CD4-positive, alpha-beta memory T cell (primary cell): Measurements from ENCODE around the gene EGF. TPM values are rescaled to one million over a fixed set of nuclear protein-coding genes. Genes with fewer than 3 reads are reported as not detected.
A peak's percentile ranks its signal among the peaks of the same experiment; 100 is the strongest.

Experiments
- CTCF ChIA-PET: fragments of 350-600 bp; sonication (Branson Sonifier 250); formaldehyde crosslinking; loops from one replicate; lab custom pipeline; 2021; ENCODE audit warnings: inconsistent platforms; ENCODE audit not compliant: partially characterized antibody; lab: Charles Lee
- POLR2A ChIA-PET: fragments of 350-600 bp; sonication (Branson Sonifier 250); formaldehyde crosslinking; loops from one replicate; lab custom pipeline; 2021; ENCODE audit not compliant: partially characterized antibody; lab: Charles Lee
- DNase-seq, 5 donors: peaks; one replicate each; pipeline versions ENCODE4 v3.0.0 to v3.0.0-alpha.2; 2020 to 2022; ENCODE audit warnings: mixed read lengths in 1 of 5
- H3K27ac ChIP-seq: one replicate; pipeline ENCODE4 v1.7.0; 2013; ENCODE audit warnings: low read depth, low read length
- H3K27me3 ChIP-seq: 2 replicates; pipeline ENCODE4 v1.7.0; 2013; ENCODE audit warnings: mild to moderate bottlenecking, low read length, moderate library complexity; ENCODE audit not compliant: insufficient read depth
- H3K36me3 ChIP-seq: 2 replicates; pipeline ENCODE4 v1.7.0; 2013; ENCODE audit warnings: mild to moderate bottlenecking, low read length, moderate library complexity; ENCODE audit not compliant: insufficient read depth
- H3K4me1 ChIP-seq: 2 replicates; pipeline ENCODE4 v1.7.0; 2013; ENCODE audit warnings: mild to moderate bottlenecking, low read length, moderate library complexity; ENCODE audit not compliant: insufficient read depth
- H3K4me3 ChIP-seq, 2 donors: one replicate each; pipeline ENCODE4 v1.7.0; 2013; ENCODE audit warnings: low read length in 2 of 2, mild to moderate bottlenecking in 1 of 2
- H3K9me3 ChIP-seq, 2 donors: one replicate each; pipeline ENCODE4 v1.7.0; 2013; ENCODE audit warnings: low read length in 2 of 2, control low read depth in 1 of 2; ENCODE audit not compliant: control insufficient read depth in 1 of 2
- H3K27ac Mint-ChIP-seq, 7 donors: one replicate each; pipeline ENCODE4 v1.8.0; 2020 to 2021; ENCODE audit warnings: mixed read lengths in 7 of 7, mild to moderate bottlenecking in 6 of 7, inconsistent platforms in 3 of 7, moderate library complexity in 3 of 7
- H3K27me3 Mint-ChIP-seq, 2 donors: one replicate each; pipeline ENCODE4 v1.8.0; 2020 to 2021; ENCODE audit warnings: mixed read lengths in 2 of 2
- H3K36me3 Mint-ChIP-seq, 2 donors: one replicate each; pipeline ENCODE4 v1.8.0; 2020 to 2021; ENCODE audit warnings: mixed read lengths in 2 of 2, inconsistent platforms in 1 of 2, mild to moderate bottlenecking in 1 of 2
- H3K4me1 Mint-ChIP-seq, 4 donors: one replicate each; pipeline ENCODE4 v1.8.0; 2020 to 2021; ENCODE audit warnings: mixed read lengths in 4 of 4, mild to moderate bottlenecking in 1 of 4
- H3K4me3 Mint-ChIP-seq, 8 donors: one replicate each; pipeline ENCODE4 v1.8.0; 2020 to 2021; ENCODE audit warnings: mixed read lengths in 8 of 8, mild to moderate bottlenecking in 7 of 8, moderate library complexity in 6 of 8, inconsistent platforms in 3 of 8
- H3K9me3 Mint-ChIP-seq, 8 donors: one replicate each; pipeline ENCODE4 v1.8.0; 2020 to 2021; ENCODE audit warnings: mixed read lengths in 8 of 8, mild to moderate bottlenecking in 5 of 8, inconsistent platforms in 3 of 8, moderate library complexity in 1 of 8
- intact Hi-C: fragments of 100-400 bp; cut with micrococcal nuclease; formaldehyde crosslinking; loops from one replicate; pipeline ENCODE4 v1.15.1; 2023
- polyA plus RNA-seq, 2 donors: library from polyadenylated mRNA; unstranded; fragments of 300-500 nt; fragmentation: Illumina TruSeq; gene quantifications; one replicate each; pipeline ENCODE4 v1.2.3, GENCODE V29; 2021
- total RNA-seq, 2 experiments: library from RNA; stranded (reverse); gene quantifications; one replicate each; pipeline ENCODE4 v1.2.3, GENCODE V29; 2021

Gene EGF
- total and polyA plus RNA-seq, 4 experiments from 2014 or later, result not detected

DNA sequence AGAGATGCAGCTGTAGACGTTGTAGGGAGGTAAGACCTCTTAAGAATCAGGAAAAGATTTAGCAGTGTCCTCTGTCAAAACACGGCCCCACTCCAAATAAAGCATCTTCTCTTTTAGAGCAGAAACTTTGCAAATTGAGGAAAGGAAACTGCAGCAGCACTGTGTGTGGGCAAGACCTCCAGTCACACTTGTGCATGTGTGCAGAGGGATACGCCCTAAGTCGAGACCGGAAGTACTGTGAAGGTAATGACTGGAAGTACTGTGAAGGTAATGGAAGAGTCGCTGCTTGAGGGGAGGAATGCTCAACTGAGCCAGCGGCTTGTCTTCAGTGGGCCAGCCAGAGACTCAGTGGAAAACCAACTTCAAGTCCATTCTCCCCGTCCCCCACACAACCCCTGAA lies 46.5 kb downstream of the EGF start:
- no peak overlapping the region for H3K27ac Mint-ChIP-seq
- intact Hi-C loops, result no loop called here
- ChIA-PET POLR2A (no interaction called here), CTCF (no interaction called here)
- H3K4me3 Mint-ChIP-seq, result no peak overlapping the region
- Histone ChIP-seq H3K4me1 (no peaks in the 10 kb centered on the region), H3K9me3 (no peaks in the 10 kb centered on the region), H3K27ac (no peak overlapping the region), H3K36me3 (no peaks in the 10 kb centered on the region), H3K27me3 (no peaks in the 10 kb centered on the region), H3K4me3 (no peak overlapping the region)
- no peak for DNase-seq
- H3K36me3 Mint-ChIP-seq, result no peaks in the 10 kb centered on the region
- peaks cover 11 to 17% of the 10 kb centered on the region in 2 donors for H3K27me3 Mint-ChIP-seq
- no peaks in the 10 kb centered on the region for H3K9me3 Mint-ChIP-seq
- no peaks in the 10 kb centered on the region for H3K4me1 Mint-ChIP-seq

DNA sequence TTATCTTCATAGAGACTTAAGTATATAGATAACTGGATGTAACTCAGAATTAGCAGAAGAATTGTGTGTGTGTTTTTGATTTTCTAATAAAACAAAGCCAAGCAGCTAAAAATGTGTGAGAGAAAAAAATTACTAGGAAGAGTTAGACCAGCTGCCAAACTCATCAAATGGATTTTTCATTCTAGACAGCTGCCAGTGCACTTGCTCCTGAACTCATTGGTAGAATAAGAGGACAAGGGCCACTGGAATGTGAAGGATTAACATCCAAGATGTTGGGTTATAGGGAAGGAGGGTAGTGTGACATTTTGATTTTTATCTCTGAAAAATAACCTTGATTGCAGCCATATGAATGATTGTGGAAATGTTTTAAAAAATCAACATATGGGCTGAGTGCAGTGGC lies 49.7 kb downstream of the EGF start:
- Histone ChIP-seq H3K27ac (no peak overlapping the region), H3K4me1 (no peaks in the 10 kb centered on the region), H3K9me3 (no peaks in the 10 kb centered on the region), H3K36me3 (no peaks in the 10 kb centered on the region), H3K4me3 (no peak overlapping the region), H3K27me3 (no peaks in the 10 kb centered on the region)
- intact Hi-C loops, result no loop called here
- ChIA-PET CTCF (no interaction called here), POLR2A (no interaction called here)
- Mint-ChIP-seq H3K27ac (no peak overlapping the region), H3K4me1 (no peaks in the 10 kb centered on the region), H3K36me3 (no peaks in the 10 kb centered on the region), H3K9me3 (no peaks in the 10 kb centered on the region), H3K27me3 (peaks cover 21 to 27% of the 10 kb centered on the region in 2 donors), H3K4me3 (no peak overlapping the region)
- no peak for DNase-seq

DNA sequence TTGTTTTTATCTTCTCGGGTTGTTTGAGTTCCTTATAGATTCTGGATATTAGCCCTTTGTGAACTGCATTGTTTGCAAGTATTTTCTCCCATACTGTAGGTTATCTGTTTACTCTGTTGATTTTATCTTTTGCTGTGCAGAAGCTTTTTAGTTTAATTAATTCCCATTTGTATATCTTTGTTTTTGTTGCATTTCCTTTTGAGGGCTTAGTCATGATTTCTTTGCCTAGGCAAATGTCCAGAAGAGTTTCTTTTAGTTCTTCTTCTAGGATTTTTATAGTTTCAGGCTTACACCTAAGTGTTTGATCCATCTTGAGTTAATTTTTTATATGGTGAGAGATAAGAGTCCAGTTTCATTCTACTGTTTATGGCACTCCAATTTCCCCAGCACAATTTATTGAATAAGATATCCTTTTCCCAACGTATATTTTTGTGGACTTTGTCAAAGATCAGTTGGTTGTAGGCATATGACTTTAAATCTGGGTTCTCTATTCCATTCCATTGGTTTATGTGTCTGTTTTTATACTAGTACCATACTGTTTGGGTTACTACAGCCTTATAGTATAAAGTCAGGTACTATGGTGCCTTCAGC lies 54.3 kb downstream of the EGF start:
- DNase-seq, result no peak
- H3K9me3 Mint-ChIP-seq, result no peaks in the 10 kb centered on the region
- H3K9me3 ChIP-seq, result no peaks in the 10 kb centered on the region
- H3K4me3 ChIP-seq, result no peak overlapping the region
- H3K36me3 Mint-ChIP-seq, result no peaks in the 10 kb centered on the region
- ChIA-PET CTCF (no interaction called here), POLR2A (no interaction called here)
- peaks cover 6 to 9% (median 8%) of the 10 kb centered on the region in 4 donors for H3K4me1 Mint-ChIP-seq
- intact Hi-C loops, result no loop called here
- H3K27ac ChIP-seq, result no peak overlapping the region
- no peaks in the 10 kb centered on the region for H3K36me3 ChIP-seq
- H3K27ac Mint-ChIP-seq, result no peak overlapping the region
- no peak overlapping the region for H3K4me3 Mint-ChIP-seq
- no peaks in the 10 kb centered on the region for H3K4me1 ChIP-seq
- H3K27me3 Mint-ChIP-seq, result peaks cover 24 to 31% of the 10 kb centered on the region in 2 donors
- H3K27me3 ChIP-seq, result no peaks in the 10 kb centered on the region

DNA sequence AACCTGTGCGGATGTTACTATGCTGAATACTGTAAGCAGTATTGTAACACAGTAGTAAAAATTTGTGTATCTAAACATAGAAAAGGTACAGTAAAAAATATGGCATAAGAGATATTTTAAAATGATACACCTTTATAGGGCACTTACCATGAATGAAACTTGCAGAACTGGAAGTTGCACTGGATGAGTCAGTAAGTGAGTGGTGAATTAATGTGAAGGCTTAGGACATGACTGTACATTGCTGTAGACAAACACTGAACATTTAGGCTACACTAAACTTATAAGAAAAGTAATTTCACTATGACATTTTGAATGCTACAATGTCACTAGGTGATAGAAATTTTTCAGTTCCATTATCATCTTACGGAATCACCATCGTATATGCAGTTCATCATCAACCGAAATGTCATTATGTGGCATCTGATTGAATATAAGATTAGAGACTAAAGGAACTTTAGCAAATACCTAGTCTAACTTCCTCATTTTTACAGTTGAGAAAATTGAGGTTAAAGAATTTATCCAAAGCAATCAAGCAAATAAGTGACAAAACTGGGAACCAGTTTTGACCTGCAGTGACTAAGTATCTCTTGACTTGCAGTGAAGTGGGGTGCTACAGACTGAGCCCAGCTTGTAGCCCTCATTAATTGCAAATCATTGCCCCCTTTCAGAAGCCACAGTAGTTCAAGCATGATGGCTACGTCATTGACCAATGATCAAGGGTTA lies 55.3 kb downstream of the EGF start:
- no peak overlapping the region for H3K4me3 ChIP-seq
- intact Hi-C loops, result no loop called here
- H3K9me3 ChIP-seq, result no peaks in the 10 kb centered on the region
- H3K27ac ChIP-seq, result no peak overlapping the region
- Mint-ChIP-seq H3K4me3 (no peak overlapping the region), H3K36me3 (no peaks in the 10 kb centered on the region), H3K27me3 (peaks cover 21 to 28% of the 10 kb centered on the region in 2 donors), H3K4me1 (peaks cover 6 to 9% (median 8%) of the 10 kb centered on the region in 4 donors), H3K9me3 (no peaks in the 10 kb centered on the region), H3K27ac (no peak overlapping the region)
- POLR2A ChIA-PET, result no interaction called here
- CTCF ChIA-PET, result interaction anchor here (2.1 kb wide), 1 partner anchor 10 kb away, joined by 7 read pairs; no protein-coding TSS in a partner anchor
- no peaks in the 10 kb centered on the region for H3K27me3 ChIP-seq
- no peak for DNase-seq
- H3K4me1 ChIP-seq, result no peaks in the 10 kb centered on the region
- no peaks in the 10 kb centered on the region for H3K36me3 ChIP-seq

DNA sequence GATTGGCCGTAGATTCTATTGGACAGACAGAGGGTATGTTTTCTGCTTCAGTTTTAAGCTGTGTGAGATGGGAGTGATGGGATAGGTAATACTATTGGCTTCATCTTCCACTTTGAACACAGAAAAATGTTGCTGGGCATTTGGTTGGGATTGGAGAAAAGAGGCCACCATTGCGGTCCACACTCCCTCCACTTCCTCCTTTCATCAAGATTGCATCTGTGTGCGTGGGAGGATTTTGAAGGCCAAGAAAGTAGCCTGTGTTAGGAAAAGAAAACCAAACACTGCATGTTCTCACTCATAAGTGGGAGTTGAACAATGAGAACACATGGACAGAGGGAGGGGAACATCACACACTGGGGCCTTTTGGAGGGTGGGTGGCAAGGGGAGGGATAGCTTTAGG lies 56.4 kb downstream of the EGF start:
- POLR2A ChIA-PET, result no interaction called here
- CTCF ChIA-PET, result interaction anchor here (2.1 kb wide), 1 partner anchor 9 kb away, joined by 7 read pairs; no protein-coding TSS in a partner anchor

DNA sequence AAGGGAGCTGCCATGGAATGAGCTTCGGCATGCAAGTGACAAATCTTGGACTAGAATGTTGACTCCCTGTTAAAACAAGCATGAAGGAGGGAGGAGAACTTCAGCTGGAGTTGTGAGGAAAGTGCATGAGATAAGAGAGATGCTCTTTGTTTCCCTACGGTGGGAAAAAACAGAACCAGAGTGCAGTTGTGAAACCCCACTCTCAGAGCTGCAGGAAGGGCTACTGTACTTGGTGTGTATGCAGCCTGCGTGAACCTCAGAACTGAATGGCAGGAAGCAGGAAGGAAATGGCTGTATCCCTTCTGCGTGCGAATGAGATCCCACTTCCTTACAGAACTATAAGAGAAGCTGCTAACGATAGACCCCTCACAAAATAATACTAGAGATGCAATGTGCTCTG lies 57.2 kb downstream of the EGF start:
- Mint-ChIP-seq H3K27ac (peak overlapping the region in 1 of 7 donors; percentile 62), H3K9me3 (no peaks in the 10 kb centered on the region), H3K4me1 (peaks cover 6 to 9% (median 8%) of the 10 kb centered on the region in 4 donors), H3K36me3 (no peaks in the 10 kb centered on the region), H3K4me3 (peak overlapping the region in 2 of 8 donors; percentile 17 to 53), H3K27me3 (peaks cover 22% of the 10 kb centered on the region in 2 donors)
- no peaks in the 10 kb centered on the region for H3K27me3 ChIP-seq
- H3K27ac ChIP-seq, result no peak overlapping the region
- ChIA-PET CTCF (interaction anchor here (2.1 kb wide), 1 partner anchor 8 kb away, joined by 7 read pairs; no protein-coding TSS in a partner anchor), POLR2A (no interaction called here)
- no peaks in the 10 kb centered on the region for H3K4me1 ChIP-seq
- no peaks in the 10 kb centered on the region for H3K36me3 ChIP-seq
- DNase-seq, result no peak
- no peak overlapping the region for H3K4me3 ChIP-seq
- intact Hi-C loops, result loop anchor here (10.0 kb wide), 2 partner anchors 145 to 265 kb away; partner anchors contain the start of genes CASP6 and RRH
- no peaks in the 10 kb centered on the region for H3K9me3 ChIP-seq

More for the DNA sequence above, 56.4 kb downstream of the EGF start:
- Mint-ChIP-seq H3K9me3 (no peaks in the 10 kb centered on the region), H3K27ac (no peak overlapping the region), H3K4me3 (peak overlapping the region in 1 of 8 donors; percentile 31), H3K36me3 (no peaks in the 10 kb centered on the region), H3K27me3 (peaks cover 20 to 29% of the 10 kb centered on the region in 2 donors), H3K4me1 (peaks cover 6 to 9% (median 8%) of the 10 kb centered on the region in 4 donors)
- intact Hi-C loops, result no loop called here
- H3K4me1 ChIP-seq, result no peaks in the 10 kb centered on the region
- no peak overlapping the region for H3K27ac ChIP-seq
- no peaks in the 10 kb centered on the region for H3K36me3 ChIP-seq
- H3K27me3 ChIP-seq, result no peaks in the 10 kb centered on the region
- H3K9me3 ChIP-seq, result no peaks in the 10 kb centered on the region
- no peak overlapping the region for H3K4me3 ChIP-seq
- DNase-seq, result no peak

DNA sequence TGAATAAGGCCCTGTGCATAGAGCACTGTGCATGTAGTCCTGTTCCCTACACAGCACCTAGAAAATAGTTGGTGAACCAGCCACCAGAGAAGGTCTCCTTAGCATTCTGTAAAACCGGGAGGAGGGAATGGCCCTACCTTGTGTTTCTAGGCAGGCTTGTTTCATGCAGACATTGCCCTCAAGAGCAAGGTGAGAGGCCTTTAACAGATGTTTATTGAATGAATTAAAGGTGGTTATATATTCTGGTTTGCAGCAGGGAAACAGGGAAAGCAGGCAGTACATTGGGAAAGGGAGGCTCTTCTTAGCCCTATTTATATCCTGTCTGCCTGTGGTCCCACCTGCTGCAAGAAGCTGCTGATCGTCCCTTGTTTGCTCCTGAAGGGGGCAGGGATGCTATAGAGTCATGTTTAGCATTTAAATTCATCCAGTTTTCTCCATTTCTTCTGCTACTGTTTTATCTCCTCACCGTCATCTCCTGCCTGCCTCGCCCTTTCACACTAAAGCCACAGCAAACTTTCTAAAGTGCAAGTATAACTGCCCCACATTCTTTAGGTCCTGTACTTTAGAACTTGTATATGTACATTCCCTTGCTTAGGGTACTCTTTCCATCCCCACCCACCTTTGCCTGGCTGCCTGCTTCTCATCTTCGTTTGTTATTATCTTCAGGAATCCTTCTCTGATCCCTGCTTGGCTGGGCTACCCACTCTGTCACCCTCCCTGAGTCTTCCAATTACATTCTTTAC lies 60.3 kb downstream of the EGF start:
- peaks cover 6 to 9% (median 8%) of the 10 kb centered on the region in 4 donors for H3K4me1 Mint-ChIP-seq
- Histone ChIP-seq H3K9me3 (no peaks in the 10 kb centered on the region), H3K36me3 (no peaks in the 10 kb centered on the region), H3K4me3 (no peak overlapping the region), H3K27ac (no peak overlapping the region), H3K27me3 (no peaks in the 10 kb centered on the region), H3K4me1 (no peaks in the 10 kb centered on the region)
- ChIA-PET CTCF (interaction anchor here (1.5 kb wide), 1 partner anchor 543 kb away, joined by 3 read pairs; no protein-coding TSS in a partner anchor), POLR2A (no interaction called here)
- peak overlapping the region in 1 of 7 donors; percentile 23 for H3K27ac Mint-ChIP-seq
- DNase-seq, result no peak
- no peak overlapping the region for H3K4me3 Mint-ChIP-seq
- intact Hi-C loops, result loop anchor here (10.0 kb wide), 2 partner anchors 148 to 268 kb away; partner anchors contain the start of genes CASP6 and RRH
- no peaks in the 10 kb centered on the region for H3K36me3 Mint-ChIP-seq
- no peaks in the 10 kb centered on the region for H3K9me3 Mint-ChIP-seq
- H3K27me3 Mint-ChIP-seq, result peaks cover 9 to 17% of the 10 kb centered on the region in 2 donors
